ENCODE results near the gene OR9Q1. TPM values are rescaled to one million over a fixed set of nuclear protein-coding genes. Genes with fewer than 3 reads are reported as not detected.

The OR9Q1 gene
- total RNA-seq, 2 experiments from 2014 or later = not detected

GRCh38 chr11:58164990-58165389 is 141.3 kb downstream of the OR9Q1 start:
- Mint-ChIP-seq H3K36me3 (ENCODE audit: low read depth) (no peaks in the 10 kb centered on the region), H3K4me3 (no peak overlapping the region)

GRCh38 chr11:58165504-58166106 is 141.9 kb downstream of the OR9Q1 start:
- Histone ChIP-seq H3K4me3 (ENCODE audit: low read length) (no peak overlapping the region), H3K4me1 (ENCODE audit: insufficient read depth, low read length) (no peaks in the 10 kb centered on the region), H3K27ac (ENCODE audit: low read depth in 1 of 2, low read length in 2 of 2) (no peak overlapping the region), H3K27me3 (ENCODE audit: control insufficient read depth in 1 of 2, insufficient read depth in 2 of 2, low read length in 2 of 2) (no peaks in the 10 kb centered on the region), H3K9me3 (ENCODE audit: control insufficient read depth in 1 of 2, insufficient read depth in 1 of 2, low read length in 2 of 2) (no peaks in the 10 kb centered on the region), H3K36me3 (ENCODE audit: insufficient read depth, low read length) (no peaks in the 10 kb centered on the region)
- ATAC-seq (ENCODE audit: poor library complexity) (no peak), DNase-seq (no peak)
- peaks cover 13% of the 10 kb centered on the region for H3K27me3 Mint-ChIP-seq
- no peak overlapping the region for H3K4me3 Mint-ChIP-seq
- POLR2A ChIA-PET = no interaction called here
- no peak for TF ChIP-seq CTCF (IDR thresholded peaks at IDR 0.05)
- no peaks in the 10 kb centered on the region for H3K36me3 Mint-ChIP-seq (ENCODE audit: low read depth)
- no peaks in the 10 kb centered on the region for H3K4me1 Mint-ChIP-seq (ENCODE audit: low read depth)
- H3K27ac Mint-ChIP-seq = no peak overlapping the region
- CTCF ChIA-PET = no interaction called here
- no peaks in the 10 kb centered on the region for H3K9me3 Mint-ChIP-seq
- intact Hi-C loops (cut with DNase I, micrococcal nuclease) = no loop called here

More at GRCh38 chr11:58164990-58165389, 141.3 kb downstream of the OR9Q1 start:
- DNase-seq (no peak), ATAC-seq (ENCODE audit: poor library complexity) (no peak)
- CTCF ChIA-PET = no interaction called here
- Mint-ChIP-seq H3K27ac (no peak overlapping the region), H3K27me3 (peaks cover 13% of the 10 kb centered on the region), H3K4me1 (ENCODE audit: low read depth) (no peaks in the 10 kb centered on the region), H3K9me3 (no peaks in the 10 kb centered on the region)
- Histone ChIP-seq H3K4me3 (ENCODE audit: low read length) (no peak overlapping the region), H3K36me3 (ENCODE audit: insufficient read depth, low read length) (no peaks in the 10 kb centered on the region), H3K4me1 (ENCODE audit: insufficient read depth, low read length) (no peaks in the 10 kb centered on the region), H3K27me3 (ENCODE audit: control insufficient read depth in 1 of 2, insufficient read depth in 2 of 2, low read length in 2 of 2) (no peaks in the 10 kb centered on the region), H3K27ac (ENCODE audit: low read depth in 1 of 2, low read length in 2 of 2) (no peak overlapping the region), H3K9me3 (ENCODE audit: control insufficient read depth in 1 of 2, insufficient read depth in 1 of 2, low read length in 2 of 2) (no peaks in the 10 kb centered on the region)
- TF ChIP-seq CTCF (IDR thresholded peaks at IDR 0.05) = no peak
- intact Hi-C loops (cut with DNase I, micrococcal nuclease) = no loop called here
- POLR2A ChIA-PET = no interaction called here

- Histone ChIP-seq H3K9me3 (ENCODE audit: control insufficient read depth in 1 of 2, insufficient read depth in 1 of 2, low read length in 2 of 2) (peaks cover 0 to 4% of the 10 kb centered on the region in 2 experiments), H3K27me3 (ENCODE audit: control insufficient read depth in 1 of 2, insufficient read depth in 2 of 2, low read length in 2 of 2) (peaks cover 3 to 13% of the 10 kb centered on the region in 2 experiments), H3K27ac (ENCODE audit: low read depth in 1 of 2, low read length in 2 of 2) (no peak overlapping the region), H3K4me3 (ENCODE audit: low read length) (no peak overlapping the region), H3K36me3 (ENCODE audit: insufficient read depth, low read length) (no peaks in the 10 kb centered on the region), H3K4me1 (ENCODE audit: insufficient read depth, low read length) (no peaks in the 10 kb centered on the region)
- no peak for DNase-seq
- H3K27ac Mint-ChIP-seq = no peak overlapping the region
- POLR2A ChIA-PET = no interaction called here
- CTCF ChIA-PET = no interaction called here
- peaks cover 45% of the 10 kb centered on the region for H3K27me3 Mint-ChIP-seq
- TF ChIP-seq CTCF (IDR thresholded peaks at IDR 0.05) = no peak
- no peak overlapping the region for H3K4me3 Mint-ChIP-seq
- no peaks in the 10 kb centered on the region for H3K4me1 Mint-ChIP-seq (ENCODE audit: low read depth)
- H3K36me3 Mint-ChIP-seq (ENCODE audit: low read depth) = no peaks in the 10 kb centered on the region
- H3K9me3 Mint-ChIP-seq = no peaks in the 10 kb centered on the region
- intact Hi-C loops (cut with DNase I, micrococcal nuclease) = no loop called here
- no peak for ATAC-seq (ENCODE audit: poor library complexity)
Measured at GRCh38 chr11:58177409-58178054, 153.9 kb downstream of the OR9Q1 start.

Measured in CD4-positive, alpha-beta T cell (primary cell).